Activated naive CD8-positive, alpha-beta T cell treated with anti-CD3 and anti-CD28 coated beads, Interleukin-2, amount 50 U/mL, for 16 hours (primary cell): ENCODE measurements around the gene C6orf136.

Experiments
- DNase-seq: peaks from one replicate; pipeline ENCODE4 v3.0.0-alpha.2; 2020; ENCODE audit warnings: low read depth, low spot score

C6orf136 gene, protein sequence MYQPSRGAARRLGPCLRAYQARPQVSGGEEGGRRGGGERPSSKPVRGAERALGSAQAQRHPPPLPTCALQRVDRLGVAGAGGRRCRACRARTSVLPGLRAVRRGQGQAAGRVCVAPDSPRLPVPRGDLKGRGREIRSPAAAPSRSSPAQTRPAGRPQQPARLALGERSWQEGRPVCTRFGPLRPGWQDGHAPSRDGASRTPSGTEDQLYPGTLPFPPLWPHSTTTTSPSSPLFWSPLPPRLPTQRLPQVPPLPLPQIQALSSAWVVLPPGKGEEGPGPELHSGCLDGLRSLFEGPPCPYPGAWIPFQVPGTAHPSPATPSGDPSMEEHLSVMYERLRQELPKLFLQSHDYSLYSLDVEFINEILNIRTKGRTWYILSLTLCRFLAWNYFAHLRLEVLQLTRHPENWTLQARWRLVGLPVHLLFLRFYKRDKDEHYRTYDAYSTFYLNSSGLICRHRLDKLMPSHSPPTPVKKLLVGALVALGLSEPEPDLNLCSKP

GRCh38 chr6:30646450-30647241 is at the start of gene C6orf136:
Gene C6orf136, plus strand, starts transcription at chr6:30647133. Its CDS starts 99 bp downstream, at chr6:30647232.
- peak; percentile 75 for DNase-seq

DNA sequence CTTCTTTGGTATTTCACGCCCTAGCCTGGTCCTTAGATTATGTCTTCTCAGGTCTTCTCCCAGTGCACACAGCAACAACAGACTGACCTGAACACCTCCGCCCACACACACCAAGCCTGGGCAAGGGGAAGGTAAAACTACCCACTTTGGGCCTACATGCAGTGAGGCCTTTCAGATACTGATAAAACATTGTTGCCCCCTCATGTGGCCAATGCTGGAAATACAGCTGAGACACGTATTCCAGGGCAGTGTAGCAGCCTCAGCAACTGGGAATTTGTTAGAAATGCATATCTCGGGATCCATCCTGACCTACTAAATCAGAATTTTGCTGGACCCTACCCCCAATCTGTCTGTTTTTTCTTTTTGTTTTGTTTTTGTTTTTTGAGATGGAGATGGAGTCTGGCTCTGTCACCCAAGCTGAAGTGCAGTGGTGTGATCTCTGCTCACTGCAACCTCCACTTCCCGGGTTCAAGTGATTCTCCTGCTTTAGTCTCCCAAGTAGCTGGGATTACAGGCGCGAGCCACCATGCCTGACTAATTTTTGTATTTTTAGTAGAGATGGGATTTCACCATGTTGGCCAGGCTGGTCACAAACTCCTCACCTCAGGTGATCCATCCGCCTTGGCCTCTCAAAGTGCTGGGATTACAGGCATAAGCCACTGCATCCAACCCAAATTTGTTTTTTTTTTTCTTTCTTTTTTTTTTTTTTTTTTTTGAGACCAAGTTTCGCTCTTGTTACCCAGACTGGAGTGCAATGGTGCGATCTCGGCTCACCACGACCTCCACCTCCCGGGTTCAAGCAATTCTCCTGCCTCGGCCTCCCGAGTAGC is 49.4 kb upstream of the C6orf136 start:
- DNase-seq = peak; percentile 62

DNA sequence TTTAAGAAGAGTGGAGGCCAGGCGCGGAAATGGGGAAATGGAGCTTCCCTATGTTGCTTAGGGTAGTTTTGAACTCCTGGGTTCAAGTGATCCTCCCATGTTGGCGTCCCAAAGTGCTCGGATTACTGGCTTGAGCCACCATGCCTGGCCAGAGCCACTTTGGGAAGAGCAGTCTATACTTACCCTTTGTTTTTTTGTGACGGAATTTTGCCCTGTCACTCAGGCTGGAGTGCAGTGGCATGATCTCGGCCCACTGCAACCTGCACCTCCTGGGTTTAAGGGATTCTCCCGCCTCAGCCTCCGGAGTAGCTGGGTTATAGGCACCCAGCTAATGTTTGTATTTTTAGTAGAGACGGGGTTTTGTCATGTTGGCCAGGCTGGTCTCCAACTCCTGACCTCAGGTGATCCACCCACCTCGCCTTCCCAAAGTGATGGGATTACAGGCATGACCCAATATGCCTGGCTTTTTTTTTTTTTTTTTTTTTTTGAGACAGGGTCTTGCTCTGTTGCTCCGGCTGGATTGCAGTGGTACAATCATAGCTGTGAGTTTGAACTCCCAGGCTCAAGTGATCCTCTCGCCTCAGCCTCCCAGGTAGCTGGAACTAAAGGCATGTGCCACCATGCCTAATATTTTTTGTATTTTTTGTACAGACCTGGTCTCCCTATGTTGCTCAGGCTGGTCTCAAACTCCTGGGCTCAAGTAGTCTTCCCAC is 47.9 kb upstream of the C6orf136 start:
- no peak for DNase-seq

- no peak for DNase-seq
Observed at GRCh38 chr6:30599625-30600324, 47.2 kb upstream of the C6orf136 start.

DNA sequence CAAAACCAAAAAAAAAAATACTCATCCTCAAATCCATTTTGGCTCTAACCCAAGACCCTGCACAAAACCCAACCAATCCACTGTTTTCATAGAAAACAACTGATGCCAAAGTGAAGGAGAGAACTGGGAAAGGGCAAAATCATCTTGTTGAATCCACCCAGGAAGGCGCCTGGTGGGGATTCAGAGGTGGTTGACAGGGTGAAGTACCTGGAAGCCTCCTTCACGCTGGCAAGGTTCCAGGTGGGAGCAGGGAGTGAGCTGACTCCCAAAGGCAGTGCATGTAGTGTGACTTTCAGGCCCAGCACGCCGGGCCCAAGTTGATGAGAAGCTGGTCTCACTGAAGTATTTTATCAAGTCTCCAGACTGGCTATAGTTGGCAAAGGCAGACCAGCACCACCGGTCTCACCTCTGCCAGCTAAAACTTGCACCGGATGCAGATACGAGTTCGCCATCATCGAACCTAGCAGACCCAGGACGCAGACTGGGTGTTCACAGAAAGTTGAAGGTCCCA is 46.4 kb upstream of the C6orf136 start:
- no peak for DNase-seq

- no peak for DNase-seq
Observed at GRCh38 chr6:30601436-30601814, 45.5 kb upstream of the C6orf136 start.

DNA sequence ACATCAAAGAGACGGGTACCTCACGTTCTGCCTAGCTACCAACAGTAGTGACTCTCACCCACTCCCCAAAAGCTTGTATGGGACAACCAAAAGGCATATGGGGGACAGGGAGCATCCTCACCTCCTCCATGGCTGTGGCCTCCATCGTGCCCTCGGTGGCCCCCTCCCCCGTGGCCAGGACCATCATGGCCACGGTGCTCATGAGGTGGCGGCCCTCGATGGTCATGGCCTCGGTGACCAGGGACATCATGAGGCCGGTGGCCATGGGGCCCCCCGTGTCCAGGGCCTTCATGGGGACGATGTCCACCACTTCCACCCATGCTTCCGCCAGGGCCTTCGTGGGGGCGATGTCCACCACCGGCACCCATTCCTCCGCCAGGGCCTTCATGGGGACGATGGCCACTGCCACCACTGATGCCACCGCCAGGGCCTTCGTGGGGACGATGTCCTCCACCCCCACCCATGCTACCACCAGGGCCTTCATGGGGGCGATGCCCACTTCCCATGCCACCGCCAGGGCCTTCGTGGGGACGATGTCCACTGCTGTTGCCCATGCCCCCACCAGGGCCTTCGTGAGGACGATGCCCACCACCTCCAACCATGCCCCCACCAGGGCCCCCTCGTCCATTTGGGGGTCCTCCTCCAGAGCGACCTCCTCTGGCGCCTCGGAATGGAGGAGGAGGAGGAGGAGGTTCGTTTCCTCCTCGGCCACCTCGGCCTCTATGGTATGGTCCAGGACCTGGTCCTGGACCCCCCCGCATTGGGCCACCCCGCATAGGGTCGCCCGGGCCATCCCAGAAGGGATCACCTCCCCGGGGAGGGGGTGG is 44.9 kb upstream of the C6orf136 start:
- DNase-seq = no peak

- no peak for DNase-seq
Observed at GRCh38 chr6:30603961-30604360, 43.0 kb upstream of the C6orf136 start.

GRCh38 chr6:30610065-30610464 is 36.9 kb upstream of the C6orf136 start:
- DNase-seq = no peak

GRCh38 chr6:30611150-30611855 is 35.6 kb upstream of the C6orf136 start:
- DNase-seq = no peak

GRCh38 chr6:30611856-30612194 is 35.1 kb upstream of the C6orf136 start:
- no peak for DNase-seq

DNA sequence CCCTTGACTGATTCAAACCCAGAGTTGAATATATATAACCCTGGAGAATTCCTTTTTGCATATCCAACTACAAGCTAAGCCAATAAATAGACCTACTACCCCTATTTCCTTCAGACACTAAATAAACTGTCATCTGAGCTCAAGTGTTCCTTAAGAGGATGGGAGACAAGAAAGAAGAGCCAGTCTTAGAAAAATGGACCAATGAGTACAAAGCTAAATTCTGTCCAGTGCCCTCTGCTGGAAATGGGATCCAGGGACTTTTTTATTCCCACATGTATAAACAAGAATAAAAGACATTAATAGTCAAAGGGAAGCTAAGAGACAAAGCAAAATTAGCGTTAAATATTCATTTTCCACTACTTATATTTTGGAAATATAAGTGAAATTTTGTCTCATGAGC is 34.7 kb upstream of the C6orf136 start:
- no peak for DNase-seq

- DNase-seq = no peak
Observed at GRCh38 chr6:30612687-30613248, 34.2 kb upstream of the C6orf136 start.

- DNase-seq = no peak
Observed at GRCh38 chr6:30613251-30614043, 33.5 kb upstream of the C6orf136 start.

GRCh38 chr6:30614044-30614842 is 32.7 kb upstream of the C6orf136 start:
- no peak for DNase-seq

DNA sequence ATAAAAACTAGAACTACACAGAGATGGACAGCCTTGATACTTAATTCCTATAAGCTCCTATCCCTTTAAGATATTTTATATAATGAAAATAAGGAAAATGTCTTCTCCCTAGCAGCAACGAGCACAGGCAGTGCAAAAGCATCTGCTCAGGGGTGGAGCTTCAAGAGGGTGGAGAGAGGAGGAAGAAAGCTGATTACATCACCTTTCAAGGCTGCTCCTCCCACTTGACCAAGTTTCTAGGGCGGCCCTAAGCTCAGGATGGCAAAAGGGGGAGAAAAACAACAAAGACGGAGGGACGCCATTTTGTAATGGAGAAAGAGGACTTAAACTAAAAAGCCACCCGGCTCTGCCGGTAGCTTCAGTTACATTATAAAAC is 32.1 kb upstream of the C6orf136 start:
- DNase-seq = peak; percentile 63
